ENCODE data around the gene TSPAN4. TPM values are rescaled to one million over a fixed set of nuclear protein-coding genes. Genes with fewer than 3 reads are reported as not detected.

TSPAN4 gene
- total and polyA plus RNA-seq, 4 donors, result 68.3 to 197 (median 134) TPM

DNA sequence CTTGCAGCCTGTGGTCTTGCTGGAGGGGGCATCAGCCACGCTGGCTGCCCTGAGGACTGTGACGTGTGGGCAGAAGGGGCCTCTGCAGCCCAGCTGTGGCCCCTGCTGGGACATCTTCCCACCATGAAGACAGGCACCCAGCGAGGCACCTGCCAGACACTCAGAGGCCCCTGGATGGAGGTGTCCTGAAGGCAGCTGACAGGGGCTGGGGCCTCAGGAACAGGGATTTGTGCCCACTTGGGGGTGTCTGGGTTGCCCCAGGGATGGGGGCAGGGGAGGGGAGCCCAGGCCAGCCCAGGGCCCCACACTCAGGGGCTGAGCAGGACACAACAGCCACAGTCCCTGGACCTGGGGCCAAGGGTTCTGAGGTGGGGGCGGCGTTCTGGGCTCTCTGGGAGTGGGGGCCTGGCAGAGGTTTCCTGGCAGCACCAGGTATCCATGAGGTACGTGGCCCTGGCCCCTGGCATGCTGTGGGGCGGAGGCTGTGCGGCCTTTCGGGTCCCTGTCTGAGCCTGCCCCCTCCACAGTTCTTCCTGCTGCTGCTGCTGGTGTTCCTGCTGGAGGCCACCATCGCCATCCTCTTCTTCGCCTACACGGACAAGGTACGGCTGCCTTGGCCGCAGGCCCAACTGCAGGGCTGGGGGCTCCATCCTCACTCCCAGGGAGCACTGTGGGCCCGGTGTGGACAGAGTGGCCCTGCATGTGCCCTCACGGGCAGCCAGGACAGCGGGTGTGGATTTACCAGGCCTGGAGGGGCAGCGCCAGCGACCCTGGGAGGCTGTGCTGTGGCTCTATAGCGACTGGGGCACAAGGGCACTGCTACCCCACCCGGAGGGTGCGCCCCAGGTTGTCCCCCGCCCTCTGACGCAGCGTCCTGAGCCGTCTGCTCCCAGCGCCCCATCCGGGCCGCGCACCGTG lies 21.5 kb downstream of the TSPAN4 start:
- H3K36me3 ChIP-seq (ENCODE audit: control insufficient read depth in 4 of 4, insufficient read depth in 4 of 4, low read length in 4 of 4), result peaks cover 0 to 54% (median 4%) of the 10 kb centered on the region in 4 donors
- ATAC-seq (ENCODE audit: insufficient read depth, low FRiP score), result no peak
- H3K4me1 ChIP-seq (ENCODE audit: control insufficient read depth in 5 of 5, insufficient read depth in 5 of 5, low read length in 5 of 5), result peaks cover 0 to 34% (median 5%) of the 10 kb centered on the region in 5 donors
- DNase-seq, result no peak
- TF ChIP-seq, protein P1, sequence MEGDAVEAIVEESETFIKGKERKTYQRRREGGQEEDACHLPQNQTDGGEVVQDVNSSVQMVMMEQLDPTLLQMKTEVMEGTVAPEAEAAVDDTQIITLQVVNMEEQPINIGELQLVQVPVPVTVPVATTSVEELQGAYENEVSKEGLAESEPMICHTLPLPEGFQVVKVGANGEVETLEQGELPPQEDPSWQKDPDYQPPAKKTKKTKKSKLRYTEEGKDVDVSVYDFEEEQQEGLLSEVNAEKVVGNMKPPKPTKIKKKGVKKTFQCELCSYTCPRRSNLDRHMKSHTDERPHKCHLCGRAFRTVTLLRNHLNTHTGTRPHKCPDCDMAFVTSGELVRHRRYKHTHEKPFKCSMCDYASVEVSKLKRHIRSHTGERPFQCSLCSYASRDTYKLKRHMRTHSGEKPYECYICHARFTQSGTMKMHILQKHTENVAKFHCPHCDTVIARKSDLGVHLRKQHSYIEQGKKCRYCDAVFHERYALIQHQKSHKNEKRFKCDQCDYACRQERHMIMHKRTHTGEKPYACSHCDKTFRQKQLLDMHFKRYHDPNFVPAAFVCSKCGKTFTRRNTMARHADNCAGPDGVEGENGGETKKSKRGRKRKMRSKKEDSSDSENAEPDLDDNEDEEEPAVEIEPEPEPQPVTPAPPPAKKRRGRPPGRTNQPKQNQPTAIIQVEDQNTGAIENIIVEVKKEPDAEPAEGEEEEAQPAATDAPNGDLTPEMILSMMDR (IDR thresholded peaks at IDR 0.05; ENCODE audit: control extremely low read depth, extremely low read depth), result no peak
- H3K9ac ChIP-seq (ENCODE audit: insufficient read depth in 1 of 2, low read length in 2 of 2), result no peak overlapping the region
- H3K27me3 ChIP-seq (ENCODE audit: control insufficient read depth in 3 of 3, insufficient read depth in 3 of 3, low read length in 2 of 3), result no peaks in the 10 kb centered on the region
- 92 to 94% methylated on average over 31 of the region's 31 CpGs for WGBS, 2 donors
- no peak overlapping the region for H3K27ac ChIP-seq (ENCODE audit: low read depth in 1 of 2, low read length in 1 of 2)
- no peaks in the 10 kb centered on the region for H3K9me3 ChIP-seq (ENCODE audit: control insufficient read depth in 4 of 4, insufficient read depth in 3 of 4, low read length in 3 of 4)
- H3K4me3 ChIP-seq, result no peak overlapping the region

DNA sequence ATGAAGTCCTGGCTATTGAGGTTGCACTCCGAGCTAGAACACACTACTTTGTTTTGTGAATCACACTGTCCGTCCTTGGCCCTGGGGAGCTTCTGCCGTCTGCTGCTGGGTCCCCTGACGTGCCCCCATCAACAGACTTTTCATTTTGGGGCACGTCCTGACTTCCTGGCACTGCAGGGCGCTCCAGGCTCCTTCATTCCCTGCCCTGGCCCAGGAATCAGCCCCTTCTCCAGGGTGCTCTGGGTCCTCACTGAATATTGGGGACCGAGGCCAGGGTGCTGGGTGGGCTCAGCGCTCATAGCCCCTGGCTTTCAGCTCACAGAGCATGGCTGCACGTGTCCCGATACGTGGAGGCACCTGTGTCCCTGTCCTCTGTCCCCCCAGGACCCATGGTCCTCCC lies 22.2 kb downstream of the TSPAN4 start:
- Histone ChIP-seq H3K9me3 (ENCODE audit: control insufficient read depth in 4 of 4, insufficient read depth in 3 of 4, low read length in 3 of 4) (no peaks in the 10 kb centered on the region), H3K36me3 (ENCODE audit: control insufficient read depth in 4 of 4, insufficient read depth in 4 of 4, low read length in 4 of 4) (peaks cover 0 to 54% (median 4%) of the 10 kb centered on the region in 4 donors), H3K9ac (ENCODE audit: insufficient read depth in 1 of 2, low read length in 2 of 2) (no peak overlapping the region), H3K27ac (ENCODE audit: low read depth in 1 of 2, low read length in 1 of 2) (no peak overlapping the region), H3K27me3 (ENCODE audit: control insufficient read depth in 3 of 3, insufficient read depth in 3 of 3, low read length in 2 of 3) (no peaks in the 10 kb centered on the region), H3K4me1 (ENCODE audit: control insufficient read depth in 5 of 5, insufficient read depth in 5 of 5, low read length in 5 of 5) (peaks cover 0 to 27% (median 0%) of the 10 kb centered on the region in 5 donors), H3K4me3 (no peak overlapping the region)
- WGBS, 2 donors, result 91% methylated on average over 10 to 11 of the region's 11 CpGs
- DNase-seq (no peak), ATAC-seq (ENCODE audit: insufficient read depth, low FRiP score) (no peak)
- TF ChIP-seq, protein P1 (IDR thresholded peaks at IDR 0.05; ENCODE audit: control extremely low read depth, extremely low read depth), result no peak

DNA sequence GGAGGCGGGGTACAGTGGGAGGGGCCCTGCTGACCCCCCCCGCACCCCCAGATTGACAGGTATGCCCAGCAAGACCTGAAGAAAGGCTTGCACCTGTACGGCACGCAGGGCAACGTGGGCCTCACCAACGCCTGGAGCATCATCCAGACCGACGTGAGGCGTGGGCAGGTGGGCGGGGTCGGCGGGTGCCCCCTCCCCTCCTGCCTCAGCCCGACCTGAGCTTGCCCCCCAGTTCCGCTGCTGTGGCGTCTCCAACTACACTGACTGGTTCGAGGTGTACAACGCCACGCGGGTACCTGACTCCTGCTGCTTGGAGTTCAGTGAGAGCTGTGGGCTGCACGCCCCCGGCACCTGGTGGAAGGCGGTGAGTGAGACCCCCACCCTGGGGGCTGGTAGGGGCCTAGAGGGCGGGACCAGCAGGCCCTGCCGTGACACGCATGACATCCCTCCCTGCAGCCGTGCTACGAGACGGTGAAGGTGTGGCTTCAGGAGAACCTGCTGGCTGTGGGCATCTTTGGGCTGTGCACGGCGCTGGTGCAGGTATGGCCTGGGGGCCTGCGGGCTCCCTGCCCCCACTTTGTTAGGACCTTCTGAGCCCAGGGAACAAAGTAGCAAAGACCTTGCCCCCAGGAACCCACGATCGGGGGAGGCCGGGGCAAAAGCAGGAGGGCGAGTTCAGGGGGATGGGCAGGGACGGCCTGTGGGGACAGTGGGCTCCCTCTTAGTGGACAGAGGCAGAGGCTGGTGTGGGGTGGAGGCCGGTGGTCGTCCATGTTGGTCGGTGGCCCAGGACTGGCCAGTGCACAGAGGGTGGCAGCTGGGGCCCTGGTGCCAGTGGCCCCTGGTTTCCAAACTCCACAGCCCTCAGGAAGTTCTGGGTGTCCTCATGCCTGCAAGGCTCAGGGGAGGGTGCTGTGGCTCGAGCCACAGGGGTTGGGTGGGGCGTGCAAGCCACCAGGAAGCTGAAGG lies 23.1 kb downstream of the TSPAN4 start:
- Histone ChIP-seq H3K27ac (ENCODE audit: low read depth in 1 of 2, low read length in 1 of 2) (no peak overlapping the region), H3K9ac (ENCODE audit: insufficient read depth in 1 of 2, low read length in 2 of 2) (no peak overlapping the region), H3K4me3 (no peak overlapping the region), H3K4me1 (ENCODE audit: control insufficient read depth in 5 of 5, insufficient read depth in 5 of 5, low read length in 5 of 5) (peaks cover 0 to 20% (median 0%) of the 10 kb centered on the region in 5 donors), H3K36me3 (ENCODE audit: control insufficient read depth in 4 of 4, insufficient read depth in 4 of 4, low read length in 4 of 4) (peaks cover 0 to 50% (median 4%) of the 10 kb centered on the region in 4 donors), H3K9me3 (ENCODE audit: control insufficient read depth in 4 of 4, insufficient read depth in 3 of 4, low read length in 3 of 4) (no peaks in the 10 kb centered on the region), H3K27me3 (ENCODE audit: control insufficient read depth in 3 of 3, insufficient read depth in 3 of 3, low read length in 2 of 3) (no peaks in the 10 kb centered on the region)
- TF ChIP-seq, protein P1 (IDR thresholded peaks at IDR 0.05; ENCODE audit: control extremely low read depth, extremely low read depth), result no peak
- no peak for DNase-seq
- ATAC-seq (ENCODE audit: insufficient read depth, low FRiP score), result no peak
- 86% methylated on average over 40 to 41 of the region's 41 CpGs for WGBS, 2 donors
